Vagina (tissue), 2 donors: Measurements from ENCODE around the gene HEPN1. TPM values are rescaled to one million over a fixed set of nuclear protein-coding genes. Genes with fewer than 3 reads are reported as not detected.

Experiments
- DNase-seq, 2 donors: peaks; one replicate each; pipeline ENCODE4 v3.0.0-alpha.2; 2017; ENCODE audit errors: extremely low spot score in 2 of 2
- H3K27ac ChIP-seq: fragments of 200-600 bp; sonication (generic); one replicate; pipeline ENCODE4 v1.5.1; 2019
- H3K27me3 ChIP-seq: fragments of 200-600 bp; sonication (generic); one replicate; pipeline ENCODE4 v1.5.1; 2019
- H3K36me3 ChIP-seq, 2 donors: fragments of 200-600 bp; sonication (generic); one replicate each; pipeline ENCODE4 v1.5.1; 2017 to 2019
- H3K4me1 ChIP-seq: fragments of 200-600 bp; sonication (generic); one replicate; pipeline ENCODE4 v1.5.1; 2019
- H3K4me3 ChIP-seq, 2 donors: fragments of 200-600 bp; sonication (generic); 1 replicate in 1 of 2; 2 replicates in 1 of 2; pipeline ENCODE4 v1.5.1; 2016 to 2019
- H3K9me3 ChIP-seq: fragments of 200-600 bp; sonication (generic); one replicate; pipeline ENCODE4 v1.5.1; 2019
- POLR2A ChIP-seq, 2 donors: fragments of 450-650 bp; IDR thresholded peaks; one replicate each; pipeline ENCODE4 v1.6.1; 2017; ENCODE audit warnings: antibody characterized with exemption in 2 of 2, mild to moderate bottlenecking in 2 of 2, moderate library complexity in 2 of 2
- POLR2AphosphoS5 ChIP-seq, 2 donors: sonication (generic); formaldehyde crosslinking; IDR thresholded peaks; one replicate each; pipeline ENCODE4 v1.9.0; 2017; ENCODE audit warnings: antibody characterized with exemption in 2 of 2, mild to moderate bottlenecking in 2 of 2, low read depth in 1 of 2; ENCODE audit not compliant: insufficient read depth in 1 of 2
- intact Hi-C: fragments of 100-400 bp; cut with DNase I; formaldehyde crosslinking; loops from one replicate; pipeline ENCODE4 v1.15.1; 2023
- total RNA-seq: library from RNA; depleted of rRNA; stranded (reverse); fragments of >200 nt; gene quantifications from one replicate; pipeline ENCODE4 v1.2.3, GENCODE V29; 2016
- TF ChIP-seq, protein P1 (sequence below), 3 experiments: fragments of 450-650 bp in 2 of 3; fragments of 200-600 bp in 1 of 3; sonication (generic) in 1 of 3; IDR thresholded peaks; one replicate each; pipeline ENCODE4 v1.5.1; 2017 to 2019; ENCODE audit warnings: antibody characterized with exemption in 3 of 3, mild to moderate bottlenecking in 2 of 3, moderate library complexity in 2 of 3

The HEPN1 gene
- total RNA-seq, 1 donor from 2014 or later: not detected

DNA sequence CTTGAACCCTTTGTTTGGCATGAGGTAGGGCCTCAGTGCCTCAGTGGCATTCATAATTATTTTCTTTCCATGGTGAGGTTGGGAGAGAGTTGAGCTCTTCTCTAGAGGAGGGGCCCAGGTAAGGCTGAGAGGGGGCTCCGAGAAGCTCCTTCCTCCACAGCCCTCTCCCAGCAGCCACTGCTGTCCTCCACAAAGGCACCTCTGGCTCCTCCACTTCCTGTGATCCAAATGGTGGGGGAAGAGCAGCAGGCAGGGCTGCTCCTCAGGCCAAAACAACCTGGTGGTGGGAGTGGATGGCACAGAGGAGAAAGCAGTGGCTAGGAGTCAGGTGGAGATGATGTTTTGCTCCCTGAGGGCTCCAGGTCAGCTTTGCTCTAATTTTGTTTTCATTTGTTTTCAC is 34.7 kb upstream of the HEPN1 start:
- Histone ChIP-seq H3K9me3 (no peaks in the 10 kb centered on the region), H3K4me1 (no peaks in the 10 kb centered on the region), H3K27me3 (no peaks in the 10 kb centered on the region), H3K27ac (no peak overlapping the region), H3K36me3 (no peaks in the 10 kb centered on the region), H3K4me3 (no peak overlapping the region)
- no peak for TF ChIP-seq POLR2AphosphoS5 (IDR thresholded peaks at IDR 0.05; ENCODE audit: insufficient read depth in 1 of 2, low read depth in 1 of 2)
- no peak for TF ChIP-seq POLR2A (IDR thresholded peaks at IDR 0.05)
- TF ChIP-seq, protein P1, sequence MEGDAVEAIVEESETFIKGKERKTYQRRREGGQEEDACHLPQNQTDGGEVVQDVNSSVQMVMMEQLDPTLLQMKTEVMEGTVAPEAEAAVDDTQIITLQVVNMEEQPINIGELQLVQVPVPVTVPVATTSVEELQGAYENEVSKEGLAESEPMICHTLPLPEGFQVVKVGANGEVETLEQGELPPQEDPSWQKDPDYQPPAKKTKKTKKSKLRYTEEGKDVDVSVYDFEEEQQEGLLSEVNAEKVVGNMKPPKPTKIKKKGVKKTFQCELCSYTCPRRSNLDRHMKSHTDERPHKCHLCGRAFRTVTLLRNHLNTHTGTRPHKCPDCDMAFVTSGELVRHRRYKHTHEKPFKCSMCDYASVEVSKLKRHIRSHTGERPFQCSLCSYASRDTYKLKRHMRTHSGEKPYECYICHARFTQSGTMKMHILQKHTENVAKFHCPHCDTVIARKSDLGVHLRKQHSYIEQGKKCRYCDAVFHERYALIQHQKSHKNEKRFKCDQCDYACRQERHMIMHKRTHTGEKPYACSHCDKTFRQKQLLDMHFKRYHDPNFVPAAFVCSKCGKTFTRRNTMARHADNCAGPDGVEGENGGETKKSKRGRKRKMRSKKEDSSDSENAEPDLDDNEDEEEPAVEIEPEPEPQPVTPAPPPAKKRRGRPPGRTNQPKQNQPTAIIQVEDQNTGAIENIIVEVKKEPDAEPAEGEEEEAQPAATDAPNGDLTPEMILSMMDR (IDR thresholded peaks at IDR 0.05): no peak
- DNase-seq: no peak
- intact Hi-C loops: no loop called here

DNA sequence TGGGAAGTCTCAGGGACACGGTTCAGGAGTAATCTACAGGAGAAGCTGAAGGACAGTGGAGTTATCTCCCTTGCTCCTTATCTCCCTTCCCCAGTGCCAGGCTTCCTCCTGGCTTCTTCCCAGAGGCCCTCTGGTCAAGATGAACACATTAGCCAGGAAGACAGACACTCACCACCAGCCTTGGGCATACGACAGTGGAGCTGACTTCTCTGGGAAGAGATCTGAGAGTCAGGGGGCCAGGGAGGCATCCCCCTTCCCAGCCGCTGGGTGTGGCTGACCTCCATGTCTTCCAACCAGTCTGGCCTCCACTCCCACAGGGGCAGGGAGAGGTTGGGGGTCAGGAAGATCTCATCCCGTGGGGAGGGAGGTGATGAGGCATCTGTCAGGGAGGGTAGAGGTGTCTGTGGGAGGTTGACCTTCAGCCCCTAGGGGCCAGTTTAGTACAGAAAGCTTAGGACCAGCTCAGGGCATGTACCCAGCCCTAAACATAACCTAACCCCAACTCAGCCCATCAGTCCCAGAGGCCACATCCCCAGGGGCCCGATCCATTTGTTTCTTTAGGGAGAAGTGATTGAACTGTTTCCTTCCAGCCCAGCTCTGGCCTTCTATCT is 34.1 kb upstream of the HEPN1 start:
- Histone ChIP-seq H3K4me3 (no peak overlapping the region), H3K4me1 (no peaks in the 10 kb centered on the region), H3K27me3 (no peaks in the 10 kb centered on the region), H3K36me3 (no peaks in the 10 kb centered on the region), H3K9me3 (no peaks in the 10 kb centered on the region), H3K27ac (no peak overlapping the region)
- intact Hi-C loops: no loop called here
- no peak for DNase-seq
- TF ChIP-seq POLR2AphosphoS5 (IDR thresholded peaks at IDR 0.05; ENCODE audit: insufficient read depth in 1 of 2, low read depth in 1 of 2) (no peak), POLR2A (IDR thresholded peaks at IDR 0.05) (no peak)
- TF ChIP-seq, protein P1 (IDR thresholded peaks at IDR 0.05): no peak

DNA sequence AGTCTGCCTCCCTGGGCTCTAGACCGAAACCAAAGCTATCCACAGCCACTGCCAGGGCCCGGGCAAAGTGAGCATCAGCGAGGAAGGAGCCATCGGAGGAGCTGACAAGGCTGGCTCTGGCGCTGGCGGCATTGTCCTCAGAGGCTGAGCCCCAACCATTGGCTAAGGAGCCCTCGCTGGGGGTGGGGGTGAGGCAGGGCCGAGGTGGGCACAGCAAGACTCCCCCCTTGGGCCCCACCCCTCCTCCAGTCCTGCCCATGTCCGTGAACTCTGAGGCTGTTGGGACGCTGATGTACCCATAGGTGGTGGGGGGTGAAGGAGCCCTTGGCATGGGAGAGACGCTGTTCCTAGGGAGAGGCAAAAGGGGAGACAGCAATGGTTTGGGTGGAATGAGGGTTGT is 32.6 kb upstream of the HEPN1 start:
- Histone ChIP-seq H3K4me1 (no peaks in the 10 kb centered on the region), H3K27me3 (no peaks in the 10 kb centered on the region), H3K27ac (no peak overlapping the region), H3K9me3 (no peaks in the 10 kb centered on the region), H3K4me3 (no peak overlapping the region), H3K36me3 (no peaks in the 10 kb centered on the region)
- TF ChIP-seq, protein P1 (IDR thresholded peaks at IDR 0.05): no peak
- TF ChIP-seq POLR2AphosphoS5 (IDR thresholded peaks at IDR 0.05; ENCODE audit: insufficient read depth in 1 of 2, low read depth in 1 of 2) (no peak), POLR2A (IDR thresholded peaks at IDR 0.05) (no peak)
- no peak for DNase-seq
- intact Hi-C loops: no loop called here

DNA sequence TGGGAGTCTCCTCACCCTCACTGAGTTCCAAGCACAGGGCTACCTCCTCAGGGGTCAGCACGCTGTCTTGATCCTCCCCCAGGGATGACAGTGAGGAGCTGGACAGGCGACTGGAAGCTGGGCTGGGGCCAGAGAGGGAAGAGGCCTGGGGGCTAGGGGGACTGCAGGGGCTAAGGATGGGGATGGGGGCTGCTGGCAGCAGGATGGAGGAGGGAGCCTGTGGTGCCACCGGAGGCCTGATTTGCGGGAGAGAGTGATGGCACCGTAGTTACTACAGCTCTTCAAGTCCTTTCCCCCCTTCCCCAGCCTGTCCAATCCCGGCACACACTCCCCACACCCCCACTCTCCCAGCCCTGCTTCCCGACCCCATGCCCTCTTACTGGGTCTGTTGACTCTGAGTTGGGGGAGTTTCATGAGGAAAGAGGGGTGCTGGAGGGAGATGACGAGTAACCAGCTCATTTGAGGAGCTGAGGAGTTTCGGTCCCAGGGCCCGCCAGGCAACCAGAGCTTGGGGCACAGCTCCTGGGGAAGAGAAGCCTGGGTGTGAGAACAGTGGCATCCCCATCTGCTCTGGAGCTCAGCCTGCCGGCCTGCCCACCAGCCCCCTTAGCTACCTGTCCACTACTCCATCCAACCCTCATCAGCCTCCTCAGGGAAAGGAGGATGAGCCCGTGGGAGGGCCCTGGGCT is 31.9 kb upstream of the HEPN1 start:
- intact Hi-C loops: no loop called here
- H3K27me3 ChIP-seq: no peaks in the 10 kb centered on the region
- TF ChIP-seq POLR2A (IDR thresholded peaks at IDR 0.05) (no peak), POLR2AphosphoS5 (IDR thresholded peaks at IDR 0.05; ENCODE audit: insufficient read depth in 1 of 2, low read depth in 1 of 2) (no peak)
- TF ChIP-seq, protein P1 (IDR thresholded peaks at IDR 0.05): no peak
- no peak for DNase-seq
- H3K27ac ChIP-seq: no peak overlapping the region
- no peaks in the 10 kb centered on the region for H3K9me3 ChIP-seq
- no peaks in the 10 kb centered on the region for H3K4me1 ChIP-seq
- H3K4me3 ChIP-seq: no peak overlapping the region
- H3K36me3 ChIP-seq: no peaks in the 10 kb centered on the region

DNA sequence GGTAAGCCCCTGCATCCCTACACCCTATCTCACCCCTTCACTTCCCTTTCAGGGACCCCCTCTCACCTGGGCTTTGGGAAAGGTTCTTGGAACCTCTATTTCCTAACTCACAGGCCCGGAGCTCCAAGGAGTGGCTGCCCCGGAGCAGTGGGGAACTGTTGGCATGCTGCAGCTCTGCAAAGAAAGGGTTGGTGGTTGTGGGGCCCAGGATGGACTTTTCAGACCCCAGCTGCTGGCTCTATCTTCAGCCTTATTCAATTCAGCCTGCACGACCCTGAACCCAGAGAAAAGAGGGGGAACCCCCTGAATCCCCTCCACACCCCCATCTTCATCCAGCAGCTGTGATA is 31.4 kb upstream of the HEPN1 start:
- no peak for DNase-seq
- Histone ChIP-seq H3K27me3 (no peaks in the 10 kb centered on the region), H3K27ac (no peak overlapping the region), H3K4me3 (no peak overlapping the region), H3K4me1 (no peaks in the 10 kb centered on the region), H3K36me3 (no peaks in the 10 kb centered on the region), H3K9me3 (no peaks in the 10 kb centered on the region)
- TF ChIP-seq POLR2A (IDR thresholded peaks at IDR 0.05) (no peak), POLR2AphosphoS5 (IDR thresholded peaks at IDR 0.05; ENCODE audit: insufficient read depth in 1 of 2, low read depth in 1 of 2) (no peak)
- TF ChIP-seq, protein P1 (IDR thresholded peaks at IDR 0.05): no peak
- intact Hi-C loops: no loop called here
